ENCODE measurements around the gene NOP53. TPM values are rescaled to one million over a fixed set of nuclear protein-coding genes. Genes with fewer than 3 reads are reported as not detected.
"Not testable (repeated sequence)": the region's sequence is repeated elsewhere in the genome, so short reads cannot be mapped to it uniquely, and the experiment has no call there.

Gene NOP53
- total and polyA plus RNA-seq, 2 donors (not counting 1 experiment from before 2014, with no cell fraction given) = 59.6 to 60.8 TPM

- peaks cover 7% of the 10 kb centered on the region for H3K36me3 ChIP-seq (ENCODE audit: control insufficient read depth, insufficient read depth, low read length)
- H3K9ac ChIP-seq (ENCODE audit: insufficient read depth, low read length) = no peak overlapping the region
- peaks cover 36% of the 10 kb centered on the region for H3K79me2 ChIP-seq (ENCODE audit: control insufficient read depth, insufficient read depth, low read length)
- H3K27ac ChIP-seq (ENCODE audit: insufficient read depth, low read length) = no peak overlapping the region
- TF ChIP-seq EZH2 (IDR thresholded peaks at IDR 0.05; ENCODE audit: low read length, missing control alignments) = no peak
- TF ChIP-seq, protein P1, sequence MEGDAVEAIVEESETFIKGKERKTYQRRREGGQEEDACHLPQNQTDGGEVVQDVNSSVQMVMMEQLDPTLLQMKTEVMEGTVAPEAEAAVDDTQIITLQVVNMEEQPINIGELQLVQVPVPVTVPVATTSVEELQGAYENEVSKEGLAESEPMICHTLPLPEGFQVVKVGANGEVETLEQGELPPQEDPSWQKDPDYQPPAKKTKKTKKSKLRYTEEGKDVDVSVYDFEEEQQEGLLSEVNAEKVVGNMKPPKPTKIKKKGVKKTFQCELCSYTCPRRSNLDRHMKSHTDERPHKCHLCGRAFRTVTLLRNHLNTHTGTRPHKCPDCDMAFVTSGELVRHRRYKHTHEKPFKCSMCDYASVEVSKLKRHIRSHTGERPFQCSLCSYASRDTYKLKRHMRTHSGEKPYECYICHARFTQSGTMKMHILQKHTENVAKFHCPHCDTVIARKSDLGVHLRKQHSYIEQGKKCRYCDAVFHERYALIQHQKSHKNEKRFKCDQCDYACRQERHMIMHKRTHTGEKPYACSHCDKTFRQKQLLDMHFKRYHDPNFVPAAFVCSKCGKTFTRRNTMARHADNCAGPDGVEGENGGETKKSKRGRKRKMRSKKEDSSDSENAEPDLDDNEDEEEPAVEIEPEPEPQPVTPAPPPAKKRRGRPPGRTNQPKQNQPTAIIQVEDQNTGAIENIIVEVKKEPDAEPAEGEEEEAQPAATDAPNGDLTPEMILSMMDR (conservative IDR thresholded peaks at IDR 0.05 in 1 of 2, IDR thresholded peaks at IDR 0.05 in 1 of 2; ENCODE audit: low read depth in 1 of 2, low read length in 2 of 2) = no peak
- no peaks in the 10 kb centered on the region for H3K9me3 ChIP-seq (ENCODE audit: control insufficient read depth, insufficient read depth, low read depth, low read length)
- DNase-seq (ENCODE audit: low read depth in 2 of 2) = no peak
- no peak overlapping the region for H2AFZ ChIP-seq (ENCODE audit: low read length)
- no peaks in the 10 kb centered on the region for H4K20me1 ChIP-seq (ENCODE audit: control insufficient read depth, extremely low read depth, insufficient read depth, low read length)
- peaks cover 9% of the 10 kb centered on the region for H3K4me1 ChIP-seq (ENCODE audit: control insufficient read depth, extremely low read depth, insufficient read depth, low read length)
- H3K4me2 ChIP-seq (ENCODE audit: extremely low read depth, insufficient read depth, low read length) = no peak overlapping the region
- no peak overlapping the region for H3K4me3 ChIP-seq (replicated peaks in 1 of 4; ENCODE audit: control extremely low read depth in 1 of 4, insufficient read depth in 1 of 4, low read depth in 3 of 4, low read length in 4 of 4)
- no peaks in the 10 kb centered on the region for H3K27me3 ChIP-seq (ENCODE audit: control insufficient read depth, insufficient read depth, low read length)
These were observed 33.6 kb upstream of the NOP53 start for GRCh38 chr19:47711652-47712242.

- H3K4me3 ChIP-seq (replicated peaks in 1 of 4; ENCODE audit: control extremely low read depth in 1 of 4, insufficient read depth in 1 of 4, low read depth in 3 of 4, low read length in 4 of 4) = peak within 1 kb of the TSS; percentile 72 to 97 (median 94)
- no peaks in the 10 kb centered on the region for H4K20me1 ChIP-seq (ENCODE audit: control insufficient read depth, extremely low read depth, insufficient read depth, low read length)
- H3K4me2 ChIP-seq (ENCODE audit: extremely low read depth, insufficient read depth, low read length) = peak within 1 kb of the TSS; percentile 67
- H3K79me2 ChIP-seq (ENCODE audit: control insufficient read depth, insufficient read depth, low read length) = peaks cover 46% of the 10 kb centered on the region
- peak within 1 kb of the TSS; percentile 72 for H3K27ac ChIP-seq (ENCODE audit: insufficient read depth, low read length)
- peak within 1 kb of the TSS; percentile 90 for H3K9ac ChIP-seq (ENCODE audit: insufficient read depth, low read length)
- TF ChIP-seq, protein P1 (conservative IDR thresholded peaks at IDR 0.05 in 1 of 2, IDR thresholded peaks at IDR 0.05 in 1 of 2; ENCODE audit: low read depth in 1 of 2, low read length in 2 of 2) = peak; percentile 77 to 86
- TF ChIP-seq EZH2 (IDR thresholded peaks at IDR 0.05; ENCODE audit: low read length, missing control alignments) = no peak
- H2AFZ ChIP-seq (ENCODE audit: low read length) = no peak within 1 kb of the TSS
- no peaks in the 10 kb centered on the region for H3K9me3 ChIP-seq (ENCODE audit: control insufficient read depth, insufficient read depth, low read depth, low read length)
- peaks cover 16% of the 10 kb centered on the region for H3K36me3 ChIP-seq (ENCODE audit: control insufficient read depth, insufficient read depth, low read length)
- H3K4me1 ChIP-seq (ENCODE audit: control insufficient read depth, extremely low read depth, insufficient read depth, low read length) = peaks cover 16% of the 10 kb centered on the region
- H3K27me3 ChIP-seq (ENCODE audit: control insufficient read depth, insufficient read depth, low read length) = no peaks in the 10 kb centered on the region
- peak; percentile 69 to 87 for DNase-seq (ENCODE audit: low read depth in 2 of 2)
These were observed 32.0 kb upstream of the NOP53 start, which contains the start of gene EHD2 for GRCh38 chr19:47713046-47714021. Gene EHD2 (plus strand): TSS chr19:47713422. CDS start chr19:47716613, 3,191 bp downstream.

DNA sequence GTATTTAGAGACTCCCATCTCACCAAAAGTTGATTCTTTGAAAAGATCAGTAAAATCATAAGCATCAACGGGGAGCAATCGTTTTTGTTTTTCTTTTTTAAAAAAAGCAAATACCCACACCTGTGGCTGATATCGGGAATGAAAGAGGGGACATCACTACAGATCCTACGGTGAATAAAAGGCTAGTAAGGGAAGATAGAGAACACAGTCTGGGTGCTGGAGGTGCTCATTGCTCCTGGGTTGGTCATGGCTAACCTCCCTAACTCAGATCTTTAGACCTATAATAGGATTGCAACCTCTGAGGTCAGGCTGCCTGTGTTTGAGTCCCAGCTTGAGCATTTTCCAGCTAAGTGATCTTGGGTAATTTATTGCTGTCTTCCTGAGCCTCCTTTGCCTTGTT, 31.0 kb upstream of the NOP53 start:
- Histone ChIP-seq H2AFZ (ENCODE audit: low read length) (no peak overlapping the region), H3K27me3 (ENCODE audit: control insufficient read depth, insufficient read depth, low read length) (no peaks in the 10 kb centered on the region), H3K4me2 (ENCODE audit: extremely low read depth, insufficient read depth, low read length) (peak overlapping the region; percentile 67), H3K79me2 (ENCODE audit: control insufficient read depth, insufficient read depth, low read length) (peaks cover 47% of the 10 kb centered on the region), H4K20me1 (ENCODE audit: control insufficient read depth, extremely low read depth, insufficient read depth, low read length) (no peaks in the 10 kb centered on the region), H3K4me1 (ENCODE audit: control insufficient read depth, extremely low read depth, insufficient read depth, low read length) (peaks cover 21% of the 10 kb centered on the region), H3K9ac (ENCODE audit: insufficient read depth, low read length) (peak overlapping the region; percentile 43), H3K27ac (ENCODE audit: insufficient read depth, low read length) (peak overlapping the region; percentile 72), H3K9me3 (ENCODE audit: control insufficient read depth, insufficient read depth, low read depth, low read length) (no peaks in the 10 kb centered on the region), H3K36me3 (ENCODE audit: control insufficient read depth, insufficient read depth, low read length) (peaks cover 16% of the 10 kb centered on the region), H3K4me3 (replicated peaks in 1 of 4; ENCODE audit: control extremely low read depth in 1 of 4, insufficient read depth in 1 of 4, low read depth in 3 of 4, low read length in 4 of 4) (peak overlapping the region; percentile 72 to 97 (median 94))
- DNase-seq (ENCODE audit: low read depth in 2 of 2) = peak in 1 of 2 donors; percentile 42
- TF ChIP-seq, protein P1 (conservative IDR thresholded peaks at IDR 0.05 in 1 of 2, IDR thresholded peaks at IDR 0.05 in 1 of 2; ENCODE audit: low read depth in 1 of 2, low read length in 2 of 2) = no peak
- no peak for TF ChIP-seq EZH2 (IDR thresholded peaks at IDR 0.05; ENCODE audit: low read length, missing control alignments)

GRCh38 chr19:47714855-47715254, 30.5 kb upstream of the NOP53 start:
- peak overlapping the region; percentile 13 for H3K9ac ChIP-seq (ENCODE audit: insufficient read depth, low read length)
- H3K4me1 ChIP-seq (ENCODE audit: control insufficient read depth, extremely low read depth, insufficient read depth, low read length) = peaks cover 22% of the 10 kb centered on the region
- not testable (repeated sequence) for DNase-seq (ENCODE audit: low read depth in 2 of 2); H4K20me1 ChIP-seq (ENCODE audit: control insufficient read depth, extremely low read depth, insufficient read depth, low read length); H2AFZ ChIP-seq (ENCODE audit: low read length); H3K27me3 ChIP-seq (ENCODE audit: control insufficient read depth, insufficient read depth, low read length); H3K9me3 ChIP-seq (ENCODE audit: control insufficient read depth, insufficient read depth, low read depth, low read length)
- peak overlapping the region; percentile 44 for H3K27ac ChIP-seq (ENCODE audit: insufficient read depth, low read length)
- peaks cover 48% of the 10 kb centered on the region for H3K79me2 ChIP-seq (ENCODE audit: control insufficient read depth, insufficient read depth, low read length)
- H3K4me2 ChIP-seq (ENCODE audit: extremely low read depth, insufficient read depth, low read length) = peak overlapping the region; percentile 98
- H3K4me3 ChIP-seq (replicated peaks in 1 of 4; ENCODE audit: control extremely low read depth in 1 of 4, insufficient read depth in 1 of 4, low read depth in 3 of 4, low read length in 4 of 4) = peak overlapping the region; percentile 72 to 97 (median 94)
- peaks cover 16% of the 10 kb centered on the region for H3K36me3 ChIP-seq (ENCODE audit: control insufficient read depth, insufficient read depth, low read length)

Data from fibroblast of lung (primary cell).